ENCODE data around the gene GPR157. TPM values are rescaled to one million over a fixed set of nuclear protein-coding genes. Genes with fewer than 3 reads are reported as not detected.

Gene GPR157
- polyA plus RNA-seq, 3 donors = 0.56 to 1.1 (median 0.72) TPM

DNA sequence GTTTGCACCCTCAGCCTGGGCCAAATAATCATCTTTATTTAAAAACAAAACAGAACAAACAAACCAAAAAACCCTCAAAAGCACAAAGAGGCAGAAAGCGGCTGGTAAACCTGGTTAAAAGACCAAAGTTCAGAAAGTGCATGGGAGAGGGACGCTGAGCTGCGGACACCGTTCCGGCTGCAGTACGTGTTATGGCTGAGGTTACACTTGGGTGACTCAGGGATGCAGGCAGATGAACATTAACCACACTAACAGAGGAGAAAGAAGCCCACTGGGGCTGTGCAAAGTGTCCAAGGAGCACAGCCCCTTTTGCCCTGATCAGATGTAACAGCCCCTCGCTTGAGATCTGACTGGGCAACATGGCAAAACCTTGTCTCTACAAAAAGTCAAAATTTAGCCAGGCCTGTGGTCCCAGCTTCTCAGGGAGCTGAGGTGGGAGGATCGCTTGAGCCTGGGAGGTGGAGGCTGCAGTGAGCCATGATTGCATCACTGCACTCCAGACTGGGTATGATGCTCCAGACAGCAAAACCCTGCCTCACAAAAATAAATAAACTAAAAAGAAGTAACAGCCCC lies 28.3 kb downstream of the GPR157 start:
- peaks cover 0 to 4% of the 10 kb centered on the region in 2 donors for H3K36me3 ChIP-seq (replicated peaks in 1 of 2; ENCODE audit: control insufficient read depth in 1 of 2, insufficient read depth in 2 of 2, low read length in 2 of 2)
- 90% methylated on average over 2 of the region's 8 CpGs for WGBS (ENCODE audit: insufficient coverage)
- no peak overlapping the region for H3K9ac ChIP-seq (ENCODE audit: insufficient read depth, low read length, poor library complexity, severe bottlenecking)
- no peaks in the 10 kb centered on the region for H3K79me2 ChIP-seq (ENCODE audit: insufficient read depth, low read length)
- no peak overlapping the region for H3K4me2 ChIP-seq (replicated peaks; ENCODE audit: extremely low read depth, low read length, poor library complexity, severe bottlenecking)
- H3K4me1 Mint-ChIP-seq = peaks cover 10% of the 10 kb centered on the region
- peaks cover 9 to 27% of the 10 kb centered on the region in 2 donors for H3K36me3 Mint-ChIP-seq
- H3K9me3 ChIP-seq (replicated peaks in 1 of 2; ENCODE audit: control insufficient read depth in 1 of 2, insufficient read depth in 1 of 2, low read length in 2 of 2) = peaks cover 0 to 3% of the 10 kb centered on the region in 2 donors
- H3K27me3 ChIP-seq (ENCODE audit: control insufficient read depth in 2 of 2, insufficient read depth in 2 of 2, low read length in 2 of 2) = no peaks in the 10 kb centered on the region
- H3K27ac Mint-ChIP-seq = no peak overlapping the region
- H3K9me3 Mint-ChIP-seq = peaks cover 3 to 9% (median 5%) of the 10 kb centered on the region in 7 donors
- no peak overlapping the region for H3K4me3 Mint-ChIP-seq
- H4K20me1 ChIP-seq (ENCODE audit: insufficient read depth, low read length) = no peaks in the 10 kb centered on the region
- no peak for DNase-seq
- no peak overlapping the region for H2AFZ ChIP-seq (ENCODE audit: insufficient read depth, low read depth, low read length, poor library complexity, severe bottlenecking)
- no peak for TF ChIP-seq CTCF (IDR thresholded peaks at IDR 0.05)
- no peak overlapping the region for H3K4me3 ChIP-seq (replicated peaks in 1 of 3; ENCODE audit: low read depth in 2 of 3, low read length in 3 of 3)
- no peaks in the 10 kb centered on the region for H3K4me1 ChIP-seq (ENCODE audit: control insufficient read depth in 1 of 2, insufficient read depth in 2 of 2, low read length in 2 of 2)
- peaks cover 0 to 3% (median 0%) of the 10 kb centered on the region in 3 donors for H3K27me3 Mint-ChIP-seq (ENCODE audit: low read depth in 3 of 3)
- intact Hi-C loops (cut with micrococcal nuclease) = loop anchor here (2.0 to 10.0 kb wide), 3 partner anchors 83 to 176 kb away; no protein-coding TSS in a partner anchor
- no peak overlapping the region for H3K27ac ChIP-seq (ENCODE audit: low read depth in 1 of 2, low read length in 2 of 2)

DNA sequence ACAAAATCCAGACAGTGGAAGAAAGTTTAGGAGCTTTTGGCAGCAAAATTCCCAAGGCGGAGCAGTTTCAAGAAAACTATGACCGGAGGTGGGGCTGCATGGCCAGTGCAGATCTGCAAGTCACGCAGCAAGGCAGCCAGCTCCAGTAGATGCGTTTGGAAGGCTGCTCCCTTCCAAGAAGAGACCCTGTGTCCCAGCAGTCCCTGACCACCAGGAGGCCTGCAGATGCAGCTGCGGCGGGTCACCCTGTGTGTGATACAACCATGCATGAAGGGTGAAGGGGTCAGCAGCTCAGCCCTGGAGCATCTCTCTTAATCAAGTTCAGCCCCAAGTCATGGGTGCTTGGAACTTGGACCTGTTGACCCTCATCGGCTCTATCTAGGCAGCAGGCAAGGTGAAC lies 29.3 kb downstream of the GPR157 start:
- intact Hi-C loops (cut with micrococcal nuclease) = loop anchor here in 1 of 2 donors (5.0 kb wide), 1 partner anchor 37 kb away; no protein-coding TSS in a partner anchor
- Histone ChIP-seq H4K20me1 (ENCODE audit: insufficient read depth, low read length) (no peaks in the 10 kb centered on the region), H3K27ac (ENCODE audit: low read depth in 1 of 2, low read length in 2 of 2) (no peak overlapping the region), H2AFZ (ENCODE audit: insufficient read depth, low read depth, low read length, poor library complexity, severe bottlenecking) (no peak overlapping the region), H3K36me3 (replicated peaks in 1 of 2; ENCODE audit: control insufficient read depth in 1 of 2, insufficient read depth in 2 of 2, low read length in 2 of 2) (peaks cover 0 to 4% of the 10 kb centered on the region in 2 donors), H3K9me3 (replicated peaks in 1 of 2; ENCODE audit: control insufficient read depth in 1 of 2, insufficient read depth in 1 of 2, low read length in 2 of 2) (peaks cover 0 to 6% of the 10 kb centered on the region in 2 donors), H3K9ac (ENCODE audit: insufficient read depth, low read length, poor library complexity, severe bottlenecking) (no peak overlapping the region), H3K27me3 (ENCODE audit: control insufficient read depth in 2 of 2, insufficient read depth in 2 of 2, low read length in 2 of 2) (no peaks in the 10 kb centered on the region), H3K4me1 (ENCODE audit: control insufficient read depth in 1 of 2, insufficient read depth in 2 of 2, low read length in 2 of 2) (peaks cover 0 to under 1% of the 10 kb centered on the region in 2 donors), H3K79me2 (ENCODE audit: insufficient read depth, low read length) (no peaks in the 10 kb centered on the region), H3K4me2 (replicated peaks; ENCODE audit: extremely low read depth, low read length, poor library complexity, severe bottlenecking) (no peak overlapping the region), H3K4me3 (replicated peaks in 1 of 3; ENCODE audit: low read depth in 2 of 3, low read length in 3 of 3) (no peak overlapping the region)
- no peak overlapping the region for H3K27ac Mint-ChIP-seq
- peaks cover 0 to 3% (median 0%) of the 10 kb centered on the region in 3 donors for H3K27me3 Mint-ChIP-seq (ENCODE audit: low read depth in 3 of 3)
- H3K9me3 Mint-ChIP-seq = peaks cover 7 to 13% (median 8%) of the 10 kb centered on the region in 7 donors
- H3K4me1 Mint-ChIP-seq = peaks cover 13% of the 10 kb centered on the region
- peaks cover 9 to 29% of the 10 kb centered on the region in 2 donors for H3K36me3 Mint-ChIP-seq
- WGBS (ENCODE audit: insufficient coverage) = 86% methylated on average over 7 of the region's 7 CpGs
- H3K4me3 Mint-ChIP-seq = no peak overlapping the region
- DNase-seq = no peak
- TF ChIP-seq CTCF (IDR thresholded peaks at IDR 0.05) = no peak
